ENCODE data around the gene ZEB2. TPM values are rescaled to one million over a fixed set of nuclear protein-coding genes. Genes with fewer than 3 reads are reported as not detected.

ZEB2 gene
- total and polyA plus RNA-seq, 10 of the 15 experiments (the other 5 are each of a cell fraction or from before 2014, with no cell fraction given), result 0.14 to 3.2 (median 0.84) TPM

- TF ChIP-seq POLR2AphosphoS5 (IDR thresholded peaks at IDR 0.05; ENCODE audit: low read length) (no peak), LARP7 (IDR thresholded peaks at IDR 0.05) (no peak), IRF3 (IDR thresholded peaks at IDR 0.05) (no peak), NR2C1 (IDR thresholded peaks at IDR 0.05) (no peak), ZNF687 (IDR thresholded peaks at IDR 0.05) (no peak), CREB1 (IDR thresholded peaks at IDR 0.05; ENCODE audit: low read depth) (no peak), NBN (IDR thresholded peaks at IDR 0.05) (no peak)
Observed at GRCh38 chr2:144467502-144468137, 52.3 kb downstream of the ZEB2 start (continued).

DNA sequence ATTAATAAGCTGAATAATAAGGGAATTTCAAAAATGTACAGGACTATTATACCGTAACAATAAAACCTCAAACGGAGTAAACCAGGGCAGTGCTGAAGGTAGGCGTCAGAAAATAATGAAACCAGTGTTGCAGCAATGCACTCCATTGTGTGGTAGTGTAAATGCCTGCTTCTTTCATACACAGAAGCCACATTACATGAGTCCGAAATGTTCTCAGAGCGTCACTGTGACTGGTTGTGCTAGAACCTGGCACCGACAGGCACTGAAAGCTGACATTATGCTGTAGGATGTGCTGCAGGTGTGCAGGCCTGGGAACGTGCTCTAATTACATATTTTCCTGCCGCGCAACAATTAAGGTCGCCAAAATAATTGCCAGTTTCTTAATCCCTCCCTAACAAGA lies 53.3 kb downstream of the ZEB2 start:
- Histone ChIP-seq H3K79me2 (ENCODE audit: control insufficient read depth, insufficient read depth, low read length) (no peaks in the 10 kb centered on the region), H3K36me3 (ENCODE audit: control insufficient read depth in 2 of 2, insufficient read depth in 2 of 2, low read length in 1 of 2) (no peaks in the 10 kb centered on the region), H3K27me3 (replicated peaks in 1 of 2; ENCODE audit: control insufficient read depth in 2 of 2, insufficient read depth in 2 of 2, low read length in 1 of 2) (no peaks in the 10 kb centered on the region; a peak in 1 of 4 replicates), H3K9ac (ENCODE audit: control insufficient read depth, insufficient read depth, low read length) (no peak overlapping the region), H3K4me1 (ENCODE audit: control insufficient read depth, insufficient read depth, low read length) (peaks cover 6% of the 10 kb centered on the region; the same call in 1 of the 2 replicates), H3K27ac (ENCODE audit: control insufficient read depth, insufficient read depth) (no peak overlapping the region), H3K4me2 (ENCODE audit: control insufficient read depth, insufficient read depth) (no peak overlapping the region), H4K20me1 (ENCODE audit: control insufficient read depth, insufficient read depth) (no peaks in the 10 kb centered on the region), H3K4me3 (no peak overlapping the region), H3K9me3 (replicated peaks; ENCODE audit: control insufficient read depth, insufficient read depth, low read length) (no peaks in the 10 kb centered on the region; the same call in 2 of the 3 replicates), H2AFZ (ENCODE audit: control insufficient read depth, low read depth, low read length) (no peak overlapping the region)
- ChIA-PET POLR2A (no interaction called here), RAD21 (ENCODE audit: unreplicated experiment) (no interaction called here), SMC1A (ENCODE audit: uncharacterized antibody, unreplicated experiment) (interaction anchor here (0.7 kb wide), 1 partner anchor 124 kb away, joined by 3 read pairs; no protein-coding TSS in a partner anchor), CTCF (interaction anchor here (0.6 to 1.1 kb wide), 2 partner anchors 18 to 55 kb away, joined by 3 to 5 read pairs; no protein-coding TSS in a partner anchor)
- in situ Hi-C loops (cut with MboI) (no loop called here), intact Hi-C loops (cut with micrococcal nuclease; ENCODE audit: unreplicated experiment) (no loop called here)
- 86% methylated on average over 10 of the region's 10 CpGs for WGBS (ENCODE audit: insufficient coverage, insufficient replicate concordance, low lambda C conversion rate, missing lambda C conversion rate)
- DNase-seq (ENCODE audit: low read depth, low spot score) (no peak), FAIRE-seq (no peak), ATAC-seq (no peak)
- TF ChIP-seq HDGF (IDR thresholded peaks at IDR 0.05) (no peak), YBX1 (IDR thresholded peaks at IDR 0.05) (no peak), SUPT20H (IDR thresholded peaks at IDR 0.05; ENCODE audit: borderline replicate concordance, control insufficient read depth, low read depth, low read length) (no peak), USF2 (IDR thresholded peaks at IDR 0.05; ENCODE audit: borderline replicate concordance, low read depth, low read length) (no peak)
- no TSS peak for BruUV-seq (replicated peaks)

Data from GM12878 (cell line).